Colonic mucosa (tissue), 4 donors: ENCODE results near the gene DDA1. TPM values are rescaled to one million over a fixed set of nuclear protein-coding genes. Genes with fewer than 3 reads are reported as not detected.

Experiments used
- DNase-seq: peaks from one replicate; pipeline ENCODE4 v3.0.0-alpha.2; 2020
- H3K27ac ChIP-seq: fragments of 200-600 bp; one replicate; pipeline ENCODE4 v1.8.0; 2021
- H3K27me3 ChIP-seq: fragments of 200-600 bp; one replicate; pipeline ENCODE4 v1.8.0; 2021
- H3K36me3 ChIP-seq: fragments of 200-600 bp; one replicate; pipeline ENCODE4 v1.8.0; 2021
- H3K4me1 ChIP-seq: fragments of 200-600 bp; one replicate; pipeline ENCODE4 v1.8.0; 2021; ENCODE audit warnings: mild to moderate bottlenecking
- H3K4me3 ChIP-seq: fragments of 200-600 bp; one replicate; pipeline ENCODE4 v1.8.0; 2021
- H3K9ac ChIP-seq, 2 donors: one replicate each; pipeline ENCODE4 v1.7.0; 2013; ENCODE audit warnings: control low read depth in 2 of 2, low read depth in 2 of 2, low read length in 2 of 2
- H3K9me3 ChIP-seq: fragments of 200-600 bp; one replicate; pipeline ENCODE4 v1.8.0; 2021
- CTCF ChIP-seq: fragments of 200-600 bp; IDR thresholded peaks from one replicate; pipeline ENCODE4 v1.8.0; 2022; ENCODE audit warnings: antibody characterized with exemption, mild to moderate bottlenecking
- intact Hi-C: fragments of 100-400 bp; cut with DNase I; formaldehyde crosslinking; loops from one replicate; pipeline ENCODE4 v1.14.1; 2022
- total RNA-seq, 2 donors: library from RNA; stranded (reverse); fragmentation: NEBNext Ultra II Directional in 1 of 2; extraction: Animal tissue kit (Norgen Biotek cat#: 25700) in 1 of 2; gene quantifications; one replicate each; pipeline ENCODE4 v1.2.1, GENCODE V29; 2021
- donor health status: healthy.
- donor health status: DM: no; HTN: no; CAD: no.
- donor health status: DM: no; HTN: no; CAD: no.

DDA1 gene
- total RNA-seq, 2 donors from 2014 or later = 39.1 to 45.0 TPM

- Histone ChIP-seq H3K9me3 (no peaks in the 10 kb centered on the region), H3K4me3 (no peak overlapping the region), H3K27me3 (no peaks in the 10 kb centered on the region), H3K36me3 (peaks cover 18% of the 10 kb centered on the region), H3K9ac (no peak overlapping the region), H3K4me1 (no peaks in the 10 kb centered on the region), H3K27ac (no peak overlapping the region)
- no peak for DNase-seq
- intact Hi-C loops = no loop called here
- TF ChIP-seq CTCF = no peak
Measured at GRCh38 chr19:17319473-17320238, 10.3 kb downstream of the DDA1 start.

GRCh38 chr19:17320435-17320834 is 11.1 kb downstream of the DDA1 start:
- intact Hi-C loops = no loop called here
- H3K9ac ChIP-seq = no peak overlapping the region
- DNase-seq = no peak
- H3K4me1 ChIP-seq = no peaks in the 10 kb centered on the region
- H3K27me3 ChIP-seq = no peaks in the 10 kb centered on the region
- no peak for TF ChIP-seq CTCF
- no peaks in the 10 kb centered on the region for H3K9me3 ChIP-seq
- H3K36me3 ChIP-seq = peaks cover 15% of the 10 kb centered on the region
- H3K4me3 ChIP-seq = no peak overlapping the region
- H3K27ac ChIP-seq = no peak overlapping the region

- Histone ChIP-seq H3K27ac (no peak overlapping the region), H3K9me3 (no peaks in the 10 kb centered on the region), H3K27me3 (no peaks in the 10 kb centered on the region), H3K4me3 (no peak overlapping the region), H3K4me1 (no peaks in the 10 kb centered on the region), H3K9ac (no peak overlapping the region), H3K36me3 (peaks cover 15% of the 10 kb centered on the region)
- intact Hi-C loops = no loop called here
- TF ChIP-seq CTCF = no peak
- no peak for DNase-seq
Measured at GRCh38 chr19:17321655-17322489, 12.5 kb downstream of the DDA1 start.

- no peak overlapping the region for H3K27ac ChIP-seq
- DNase-seq = peak; percentile 34
- H3K4me3 ChIP-seq = no peak overlapping the region
- H3K4me1 ChIP-seq = peaks cover 3% of the 10 kb centered on the region
- H3K27me3 ChIP-seq = no peaks in the 10 kb centered on the region
- no peaks in the 10 kb centered on the region for H3K9me3 ChIP-seq
- no peak for TF ChIP-seq CTCF
- intact Hi-C loops = no loop called here
- peaks cover 15% of the 10 kb centered on the region for H3K36me3 ChIP-seq
- H3K9ac ChIP-seq = no peak overlapping the region
Measured at GRCh38 chr19:17322854-17323253, 13.5 kb downstream of the DDA1 start.

- H3K4me1 ChIP-seq = peaks cover 3% of the 10 kb centered on the region
- intact Hi-C loops = no loop called here
- no peak for TF ChIP-seq CTCF
- H3K4me3 ChIP-seq = no peak overlapping the region
- H3K27ac ChIP-seq = no peak overlapping the region
- no peak for DNase-seq
- H3K9ac ChIP-seq = no peak overlapping the region
- peaks cover 15% of the 10 kb centered on the region for H3K36me3 ChIP-seq
- no peaks in the 10 kb centered on the region for H3K9me3 ChIP-seq
- H3K27me3 ChIP-seq = no peaks in the 10 kb centered on the region
Measured at GRCh38 chr19:17323300-17323963, 14.1 kb downstream of the DDA1 start.
